Measurements from ENCODE around the gene CLCN2. TPM values are rescaled to one million over a fixed set of nuclear protein-coding genes. Genes with fewer than 3 reads are reported as not detected.

Gene CLCN2
- total RNA-seq (2014; rRNA removed; shearing (Covaris generic)): 13.9 and 21.1 TPM in 2 replicates
- polyA plus RNA-seq (2015; cell fraction: cytosol; rRNA removed): 6.2 and 7.1 TPM in 2 replicates
- 27.3 and 34.5 TPM in 2 replicates for polyA plus RNA-seq (2015; cell fraction: nucleus; rRNA removed)

- DNase-seq (ENCODE audit: low read depth): peak; percentile 78
Observed at GRCh38 chr3:184361532-184361931, at the start of gene CLCN2, which contains the start of gene POLR2H. Gene CLCN2, minus strand, starts transcription at chr3:184361605. Its CDS starts 126 bp downstream, at chr3:184361479. Gene POLR2H, plus strand, starts transcription at chr3:184361710. Its CDS starts 1,783 bp downstream, at chr3:184363493.

- no peak for DNase-seq (ENCODE audit: low read depth)
Observed at GRCh38 chr3:184409946-184410500, 48.6 kb upstream of the CLCN2 start.

GRCh38 chr3:184409331-184409926 lies 48.0 kb upstream of the CLCN2 start:
- DNase-seq (ENCODE audit: low read depth): no peak

GRCh38 chr3:184405075-184406030 lies 43.9 kb upstream of the CLCN2 start:
- no peak for DNase-seq (ENCODE audit: low read depth)

GRCh38 chr3:184399410-184399809 lies 38.0 kb upstream of the CLCN2 start:
- peak; percentile 75 for DNase-seq (ENCODE audit: low read depth)

GRCh38 chr3:184395320-184395660 lies 33.9 kb upstream of the CLCN2 start:
- no peak for DNase-seq (ENCODE audit: low read depth)

- DNase-seq (ENCODE audit: low read depth): no peak
Observed at GRCh38 chr3:184391266-184391665, 29.9 kb upstream of the CLCN2 start.

- DNase-seq (ENCODE audit: low read depth): no peak
Observed at GRCh38 chr3:184389935-184390528, 28.6 kb upstream of the CLCN2 start.

GRCh38 chr3:184389384-184389783 lies 28.0 kb upstream of the CLCN2 start:
- DNase-seq (ENCODE audit: low read depth): no peak

GRCh38 chr3:184388936-184389230 lies 27.5 kb upstream of the CLCN2 start:
- DNase-seq (ENCODE audit: low read depth): no peak

- no peak for DNase-seq (ENCODE audit: low read depth)
Observed at GRCh38 chr3:184388164-184388935, 26.9 kb upstream of the CLCN2 start.

- no peak for DNase-seq (ENCODE audit: low read depth)
Observed at GRCh38 chr3:184387174-184387714, 25.8 kb upstream of the CLCN2 start.

- no peak for DNase-seq (ENCODE audit: low read depth)
Observed at GRCh38 chr3:184386047-184386806, 24.8 kb upstream of the CLCN2 start.

- no peak for DNase-seq (ENCODE audit: low read depth)
Observed at GRCh38 chr3:184384856-184385422, 23.5 kb upstream of the CLCN2 start.

GRCh38 chr3:184384342-184384741 lies 22.9 kb upstream of the CLCN2 start:
- DNase-seq (ENCODE audit: low read depth): no peak

GRCh38 chr3:184383033-184383740 lies 21.8 kb upstream of the CLCN2 start:
- DNase-seq (ENCODE audit: low read depth): no peak

- no peak for DNase-seq (ENCODE audit: low read depth)
Observed at GRCh38 chr3:184382326-184383032, 21.1 kb upstream of the CLCN2 start.
